HTR-8/SVneo (cell line): Measurements from ENCODE around the gene RAPGEF3.

Source experiments
- DNase-seq: peaks from one replicate; pipeline ENCODE4 v3.0.0; 2011; ENCODE audit warnings: low spot score, mixed read lengths; ENCODE audit not compliant: insufficient read length
- FAIRE-seq: peaks from 2 replicates; lab custom pipeline; 2011; peaks lifted over from hg19 to GRCh38; lab: Jason Lieb, UNC

The RAPGEF3 gene

GRCh38 chr12:47731723-47732122 lies 27.0 kb downstream of the RAPGEF3 start:
- DNase-seq (no peak), FAIRE-seq (no peak)

GRCh38 chr12:47730341-47730744 lies 28.3 kb downstream of the RAPGEF3 start:
- no peak for FAIRE-seq
- no peak for DNase-seq

- DNase-seq (no peak), FAIRE-seq (no peak)
Measured at GRCh38 chr12:47729233-47729632, 29.4 kb downstream of the RAPGEF3 start.

GRCh38 chr12:47725893-47726292 lies 32.8 kb downstream of the RAPGEF3 start:
- no peak for DNase-seq
- FAIRE-seq = no peak

- FAIRE-seq = no peak
- DNase-seq = no peak
Measured at GRCh38 chr12:47725091-47725772, 33.4 kb downstream of the RAPGEF3 start, which contains the start of gene ENDOU. TSS of gene ENDOU (minus strand) at chr12:47725490. CDS start at chr12:47725413, 77 bp downstream.

GRCh38 chr12:47722941-47723631 lies 35.6 kb downstream of the RAPGEF3 start:
- FAIRE-seq = no peak
- DNase-seq = no peak

GRCh38 chr12:47722136-47722834 lies 36.4 kb downstream of the RAPGEF3 start:
- FAIRE-seq (no peak), DNase-seq (no peak)

GRCh38 chr12:47721431-47721973 lies 37.2 kb downstream of the RAPGEF3 start:
- FAIRE-seq = no peak

GRCh38 chr12:47718531-47718930 lies 40.1 kb downstream of the RAPGEF3 start:
- DNase-seq (no peak), FAIRE-seq (no peak)

More at GRCh38 chr12:47721431-47721973, 37.2 kb downstream of the RAPGEF3 start:
- no peak for DNase-seq

GRCh38 chr12:47717443-47718193 lies 41.1 kb downstream of the RAPGEF3 start:
- DNase-seq (peak; percentile 80), FAIRE-seq (no peak)

GRCh38 chr12:47717046-47717442 lies 41.6 kb downstream of the RAPGEF3 start:
- FAIRE-seq = no peak
- DNase-seq = no peak

- FAIRE-seq = no peak
- no peak for DNase-seq
Measured at GRCh38 chr12:47715877-47716548, 42.7 kb downstream of the RAPGEF3 start.

GRCh38 chr12:47715393-47715876 lies 43.2 kb downstream of the RAPGEF3 start:
- FAIRE-seq (no peak), DNase-seq (peak; percentile 68)

- no peak for FAIRE-seq
- no peak for DNase-seq
Measured at GRCh38 chr12:47714826-47715386, 43.8 kb downstream of the RAPGEF3 start.

- no peak for FAIRE-seq
- no peak for DNase-seq
Measured at GRCh38 chr12:47712171-47712570, 46.5 kb downstream of the RAPGEF3 start.

- DNase-seq = no peak
- FAIRE-seq = no peak
Measured at GRCh38 chr12:47711448-47711847, 47.2 kb downstream of the RAPGEF3 start.

GRCh38 chr12:47710278-47710677 lies 48.4 kb downstream of the RAPGEF3 start:
- FAIRE-seq (no peak), DNase-seq (no peak)

GRCh38 chr12:47709671-47710070 lies 49.0 kb downstream of the RAPGEF3 start:
- no peak for DNase-seq
- no peak for FAIRE-seq

- no peak for FAIRE-seq
Measured at GRCh38 chr12:47709237-47709636, 49.4 kb downstream of the RAPGEF3 start.

More at GRCh38 chr12:47709237-47709636, 49.4 kb downstream of the RAPGEF3 start:
- DNase-seq = no peak
